ENCODE results near the gene TP53BP1. TPM values are rescaled to one million over a fixed set of nuclear protein-coding genes. Genes with fewer than 3 reads are reported as not detected.
A peak's percentile ranks its signal among the peaks of the same experiment; 100 is the strongest.

TP53BP1 gene
- total and polyA plus RNA-seq, 2 of the 13 experiments (the other 11 are each of a cell fraction or from before 2014, with no cell fraction given), result 17.1 to 17.4 TPM

DNA sequence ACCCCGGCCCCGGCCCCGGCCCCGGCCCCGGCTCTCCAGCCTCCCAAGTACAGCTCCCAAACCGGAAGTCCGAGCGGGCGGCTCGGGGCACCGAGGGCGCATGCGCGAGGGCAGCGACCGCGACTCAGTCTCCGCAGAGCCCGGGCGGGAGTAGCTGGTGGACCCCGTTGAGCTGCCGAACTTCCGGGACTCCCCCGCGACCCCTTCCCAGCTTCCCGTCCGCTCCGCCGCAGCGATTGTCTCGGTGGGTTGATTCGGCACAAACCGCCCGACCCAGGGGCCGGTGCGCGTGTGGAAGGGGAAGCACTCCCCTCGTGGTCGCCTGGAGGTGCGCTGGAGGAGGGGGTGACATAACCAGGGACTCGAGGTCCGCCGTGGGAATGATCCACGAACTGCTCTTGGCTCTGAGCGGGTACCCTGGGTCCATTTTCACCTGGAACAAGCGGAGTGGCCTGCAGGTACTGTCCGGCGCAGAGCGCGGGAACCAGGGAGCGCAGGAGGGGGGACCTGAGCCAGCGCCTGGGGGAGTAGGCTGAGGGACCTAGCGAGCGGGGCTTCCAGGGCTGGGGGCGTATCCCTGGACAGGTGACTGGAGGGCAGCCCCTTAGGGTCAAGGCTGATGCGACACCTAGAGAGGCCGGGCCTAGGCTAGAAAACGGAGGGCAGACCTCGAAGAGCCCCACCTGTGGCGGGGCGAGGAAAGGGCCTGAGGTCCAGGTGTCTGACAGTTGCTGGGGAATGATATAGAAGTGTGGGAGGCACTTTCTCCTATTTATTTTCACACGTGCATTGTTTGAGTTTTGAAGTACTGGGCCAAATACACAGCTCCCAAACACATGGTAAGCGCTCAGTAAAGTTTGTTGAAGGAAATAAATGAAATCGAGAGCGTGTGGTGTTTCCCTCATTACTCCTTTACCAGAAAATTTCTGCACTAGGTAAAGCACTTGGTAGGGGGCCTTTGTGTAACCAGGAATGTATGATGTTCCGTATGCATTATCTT, 121.7 kb downstream of the TP53BP1 start, which contains the start of the genes TUBGCP4 and ZSCAN29 (continued):
- TF ChIP-seq HMGXB4 (CRISPR knock-in tag; IDR thresholded peaks at IDR 0.05; ENCODE audit: borderline replicate concordance in 1 of 2, low read depth in 1 of 2) (peak; percentile 84 to 88; a peak in 3 of 4 replicates), MIER2 (CRISPR knock-in tag; IDR thresholded peaks at IDR 0.05) (0 out of 2 replicates have a peak, but pooled peaks have one; percentile 17), TCF7 (IDR thresholded peaks at IDR 0.05; ENCODE audit: low read depth) (no peak), KDM6A (CRISPR knock-in tag; IDR thresholded peaks at IDR 0.05; ENCODE audit: low read depth) (no peak), MATR3 (CRISPR knock-in tag; IDR thresholded peaks at IDR 0.05) (no peak), ARID2 (CRISPR knock-in tag; IDR thresholded peaks at IDR 0.05; ENCODE audit: borderline replicate concordance) (0 out of 2 replicates have a peak, but pooled peaks have one; percentile 24), U2AF2 (IDR thresholded peaks at IDR 0.05; ENCODE audit: low read depth, low read length) (0 out of 2 replicates have a peak, but pooled peaks have one; percentile 48), KMT2B (CRISPR knock-in tag; IDR thresholded peaks at IDR 0.05) (peak; percentile 44; the same call in 1 of the 2 replicates), ZNF160 (CRISPR knock-in tag; IDR thresholded peaks at IDR 0.05) (peak; percentile 87), ZC3H13 (CRISPR knock-in tag; IDR thresholded peaks at IDR 0.05) (peak; percentile 81; the same call in 1 of the 2 replicates), NFYB (CRISPR knock-in tag; IDR thresholded peaks at IDR 0.05) (no peak), ZNF614 (CRISPR knock-in tag; IDR thresholded peaks at IDR 0.05; ENCODE audit: borderline replicate concordance) (peak; percentile 23; the same call in 1 of the 2 replicates), ZSCAN30 (CRISPR knock-in tag; IDR thresholded peaks at IDR 0.05) (no peak), ZNF562 (CRISPR knock-in tag; IDR thresholded peaks at IDR 0.05; ENCODE audit: borderline replicate concordance) (no peak), CC2D1A (CRISPR knock-in tag; IDR thresholded peaks at IDR 0.05) (no peak), ZNF543 (CRISPR knock-in tag; IDR thresholded peaks at IDR 0.05) (peak; percentile 76), NFE2L2 (IDR thresholded peaks at IDR 0.05; ENCODE audit: low read length) (no peak), THAP11 (CRISPR knock-in tag; IDR thresholded peaks at IDR 0.05) (peak; percentile 76), ISL2 (CRISPR knock-in tag; IDR thresholded peaks at IDR 0.05) (no peak; the same call in 1 of the 2 replicates), ZNF598 (CRISPR knock-in tag; IDR thresholded peaks at IDR 0.05; ENCODE audit: borderline replicate concordance) (peak; percentile 75; the same call in 1 of the 2 replicates), HNRNPH1 (optimal IDR thresholded peaks at IDR 0.05; ENCODE audit: low read depth, low read length) (no peak), SNAPC2 (CRISPR knock-in tag; IDR thresholded peaks at IDR 0.05) (no peak), HOXA5 (CRISPR knock-in tag; IDR thresholded peaks at IDR 0.05) (no peak), ZNF12 (CRISPR knock-in tag; IDR thresholded peaks at IDR 0.05) (no peak)
- TF ChIP-seq, protein P1, sequence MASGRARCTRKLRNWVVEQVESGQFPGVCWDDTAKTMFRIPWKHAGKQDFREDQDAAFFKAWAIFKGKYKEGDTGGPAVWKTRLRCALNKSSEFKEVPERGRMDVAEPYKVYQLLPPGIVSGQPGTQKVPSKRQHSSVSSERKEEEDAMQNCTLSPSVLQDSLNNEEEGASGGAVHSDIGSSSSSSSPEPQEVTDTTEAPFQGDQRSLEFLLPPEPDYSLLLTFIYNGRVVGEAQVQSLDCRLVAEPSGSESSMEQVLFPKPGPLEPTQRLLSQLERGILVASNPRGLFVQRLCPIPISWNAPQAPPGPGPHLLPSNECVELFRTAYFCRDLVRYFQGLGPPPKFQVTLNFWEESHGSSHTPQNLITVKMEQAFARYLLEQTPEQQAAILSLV (CRISPR knock-in tag; IDR thresholded peaks at IDR 0.05; ENCODE audit: borderline replicate concordance), result 0 out of 2 replicates have a peak, but pooled peaks have one; percentile 59
- TF ChIP-seq, protein P2, sequence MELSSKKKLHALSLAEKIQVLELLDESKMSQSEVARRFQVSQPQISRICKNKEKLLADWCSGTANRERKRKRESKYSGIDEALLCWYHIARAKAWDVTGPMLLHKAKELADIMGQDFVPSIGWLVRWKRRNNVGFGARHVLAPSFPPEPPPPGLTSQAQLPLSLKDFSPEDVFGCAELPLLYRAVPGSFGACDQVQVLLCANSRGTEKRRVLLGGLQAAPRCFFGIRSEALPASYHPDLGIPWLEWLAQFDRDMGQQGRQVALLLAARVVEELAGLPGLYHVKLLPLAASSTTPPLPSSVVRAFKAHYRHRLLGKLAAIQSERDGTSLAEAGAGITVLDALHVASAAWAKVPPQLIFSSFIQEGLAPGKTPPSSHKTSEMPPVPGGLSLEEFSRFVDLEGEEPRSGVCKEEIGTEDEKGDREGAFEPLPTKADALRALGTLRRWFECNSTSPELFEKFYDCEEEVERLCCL (CRISPR knock-in tag; IDR thresholded peaks at IDR 0.05; ENCODE audit: borderline replicate concordance), result no peak

Data from HepG2 (cell line).